Esophagus mucosa (tissue), 1 donor: ENCODE results near the gene ZNF823. TPM values are rescaled to one million over a fixed set of nuclear protein-coding genes. Genes with fewer than 3 reads are reported as not detected.
"Not testable (repeated sequence)": the region's sequence is repeated elsewhere in the genome, so short reads cannot be mapped to it uniquely, and the experiment has no call there.

Source experiments
- ATAC-seq: fragments of 200-7000 bp; cut with Tn5 transposase; one replicate; pipeline ENCODE4 v1.9.1; 2020
- total RNA-seq: library from RNA; stranded (reverse); gene quantifications from one replicate; pipeline ENCODE4 v1.2.4, GENCODE V29; 2023
- donor health status: DM: yes; HTN: yes; CAD: no.

Gene ZNF823
- 8.4 TPM for total RNA-seq

DNA sequence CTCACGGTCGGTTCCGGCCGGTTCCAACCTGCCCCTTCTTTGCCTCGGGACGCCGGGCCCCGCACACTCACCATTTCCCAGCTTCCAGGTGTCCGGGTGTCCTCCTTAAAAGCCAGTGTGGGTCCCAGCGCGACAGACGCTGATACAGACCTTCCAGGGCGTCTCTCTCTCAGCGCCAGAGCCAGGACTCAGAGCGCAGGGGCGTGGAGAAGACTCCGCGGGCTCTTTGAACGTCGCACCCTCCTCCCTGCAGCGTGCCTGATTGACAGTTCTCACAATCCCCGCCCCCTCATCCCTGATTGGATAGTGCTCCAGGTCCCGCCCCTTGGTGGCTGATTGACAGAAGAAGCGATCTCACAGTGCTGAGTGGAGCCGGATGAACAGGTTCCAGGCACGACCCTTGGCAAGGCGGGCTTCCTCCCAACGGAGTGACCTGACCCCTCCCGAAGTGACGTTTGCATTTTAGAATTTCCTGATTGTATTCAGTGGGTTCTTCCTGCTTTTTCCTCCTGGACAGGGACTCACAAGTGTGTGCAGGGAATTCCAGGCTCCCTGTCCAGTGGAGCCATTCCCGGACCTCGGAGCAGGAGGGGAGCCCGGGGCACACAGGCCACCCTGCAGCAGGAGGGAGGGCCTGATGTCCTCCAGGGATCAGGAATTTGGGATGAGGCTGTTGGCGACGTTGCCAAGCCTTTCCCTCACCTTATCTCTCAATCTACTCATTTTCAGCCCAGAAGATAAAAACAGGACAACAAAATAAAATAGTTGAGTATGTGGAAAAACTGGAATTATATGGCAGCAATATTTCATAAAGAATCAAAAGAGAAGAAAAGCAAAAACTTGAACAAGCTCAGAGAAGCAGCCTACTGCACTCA is at the start of gene ZNF823:
ZNF823 (minus strand) TSS at position 201 of the 875 bp plus-strand sequence; CDS start at position 74, 127 bp downstream.
- ATAC-seq: peak; percentile 99

- no peak for ATAC-seq
These were observed 48.8 kb upstream of the ZNF823 start for GRCh38 chr19:11787536-11787935.

- ATAC-seq: no peak
These were observed 45.6 kb upstream of the ZNF823 start for GRCh38 chr19:11784356-11784755.

GRCh38 chr19:11783767-11784166 is 45.0 kb upstream of the ZNF823 start:
- no peak for ATAC-seq

- no peak for ATAC-seq
These were observed 42.7 kb upstream of the ZNF823 start for GRCh38 chr19:11781295-11782057.

GRCh38 chr19:11780431-11781020 is 41.8 kb upstream of the ZNF823 start:
- no peak for ATAC-seq

GRCh38 chr19:11776669-11777068 is 37.9 kb upstream of the ZNF823 start:
- not testable (repeated sequence) for ATAC-seq

DNA sequence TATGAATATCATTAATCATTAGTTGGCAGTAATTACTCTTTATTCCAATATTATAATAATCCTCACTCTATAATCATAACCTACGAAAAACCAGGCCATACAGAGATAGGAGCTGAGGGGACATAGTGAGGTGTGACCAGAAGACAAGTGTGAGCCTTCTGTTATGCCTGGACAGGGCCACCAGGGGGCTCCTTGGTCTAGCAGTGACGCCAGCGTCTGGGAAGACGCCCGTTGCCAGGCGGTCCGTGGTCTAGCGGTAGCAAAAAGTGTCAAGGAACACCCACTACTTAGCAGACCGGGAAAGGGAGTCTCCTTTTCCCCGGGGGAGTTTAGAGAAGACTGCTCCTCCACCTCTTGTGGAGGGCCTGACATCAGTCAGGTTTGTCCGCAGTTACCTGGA is 32.8 kb upstream of the ZNF823 start:
- not testable (repeated sequence) for ATAC-seq

DNA sequence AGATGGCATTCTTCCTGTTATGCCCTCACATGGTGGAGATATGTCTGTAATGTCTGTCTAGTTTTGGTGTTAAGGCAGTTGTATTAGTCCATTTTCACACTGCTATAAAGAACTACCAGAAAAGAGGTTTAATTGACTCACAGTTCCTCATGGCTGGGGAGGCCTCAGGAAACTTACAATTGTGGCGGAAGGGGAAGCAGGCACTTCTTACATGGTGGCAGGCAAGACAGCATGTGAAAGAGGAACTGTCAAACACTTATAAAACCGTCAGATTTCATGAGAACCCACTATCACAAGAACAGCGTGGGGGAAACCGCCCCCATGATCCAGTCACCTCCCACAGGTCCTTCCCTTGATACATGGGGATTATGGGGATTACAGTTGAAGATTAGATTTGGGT is 31.2 kb upstream of the ZNF823 start:
- ATAC-seq: no peak

- no peak for ATAC-seq
These were observed 28.9 kb upstream of the ZNF823 start for GRCh38 chr19:11767633-11768133.

DNA sequence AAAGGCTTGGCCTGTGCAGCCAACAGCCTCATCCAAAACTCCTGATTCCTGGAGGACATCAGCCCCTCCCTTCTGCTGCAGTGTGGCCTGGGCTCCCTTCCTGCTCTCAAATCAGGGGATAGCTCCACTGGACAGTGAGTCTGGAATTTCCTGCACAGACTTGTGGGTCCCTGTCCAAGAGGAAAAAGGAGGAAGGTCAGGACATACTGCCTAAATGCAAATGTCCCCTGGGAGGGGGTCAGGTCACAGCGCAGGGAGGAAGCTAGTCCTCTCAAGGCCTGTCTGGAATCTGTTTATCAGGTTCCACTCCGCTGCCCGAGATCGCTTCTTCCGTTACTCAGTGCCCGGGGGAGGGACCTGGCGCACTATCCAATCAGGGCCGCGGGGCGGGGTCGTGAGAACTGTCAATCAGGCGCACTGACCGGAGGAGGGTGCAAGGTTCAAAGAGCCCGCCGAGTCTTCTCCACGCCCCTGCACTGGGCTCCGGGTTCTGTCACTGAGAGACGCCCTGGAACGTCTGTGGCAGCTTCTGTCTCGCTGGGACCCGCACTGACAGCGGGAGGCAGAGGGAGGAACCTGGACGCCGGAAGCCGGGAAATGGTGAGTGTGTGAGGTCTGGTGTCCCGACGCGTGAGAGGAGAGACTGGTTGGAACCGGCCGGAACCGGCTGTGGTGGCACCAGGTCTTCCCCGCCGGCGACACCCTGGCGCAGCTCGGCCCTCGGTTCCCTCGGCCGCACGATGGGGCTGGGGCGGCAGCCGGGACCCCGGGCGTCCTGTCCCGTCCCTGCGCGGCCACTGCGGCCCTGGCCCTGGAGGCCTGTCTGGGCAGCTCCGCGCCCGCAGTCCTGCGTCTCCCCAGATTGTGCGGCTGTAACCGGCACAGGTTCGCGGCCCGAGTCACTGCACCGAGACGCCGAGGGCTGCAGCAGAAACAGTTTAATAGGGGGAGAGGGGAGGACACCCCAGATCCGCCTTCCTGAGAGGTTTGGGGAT is 28.1 kb upstream of the ZNF823 start, which contains the start of gene ZNF441:
ZNF441 (plus strand) TSS at position 404 of the 995 bp plus-strand sequence; CDS start at position 598, 194 bp downstream.
- ATAC-seq: peak; percentile 100

DNA sequence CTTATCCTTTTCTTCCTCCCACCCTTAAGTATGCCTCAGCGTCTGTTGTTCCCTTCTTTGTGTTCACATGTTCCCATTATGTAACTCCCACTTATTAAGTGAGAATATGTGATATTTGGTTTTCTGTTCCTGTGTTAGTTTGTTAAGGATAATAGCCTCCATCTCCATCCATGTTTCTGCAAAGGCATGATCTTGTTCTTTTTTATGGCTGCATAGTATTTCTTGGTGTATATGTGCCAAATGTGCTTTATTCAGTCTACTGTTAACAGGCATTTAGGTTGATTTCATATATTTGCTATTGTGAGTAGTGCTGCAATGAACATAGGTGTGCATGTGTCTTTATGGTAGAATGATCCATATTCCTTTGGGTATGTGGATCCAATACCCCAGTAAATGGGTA is 24.9 kb upstream of the ZNF823 start:
- no peak for ATAC-seq

DNA sequence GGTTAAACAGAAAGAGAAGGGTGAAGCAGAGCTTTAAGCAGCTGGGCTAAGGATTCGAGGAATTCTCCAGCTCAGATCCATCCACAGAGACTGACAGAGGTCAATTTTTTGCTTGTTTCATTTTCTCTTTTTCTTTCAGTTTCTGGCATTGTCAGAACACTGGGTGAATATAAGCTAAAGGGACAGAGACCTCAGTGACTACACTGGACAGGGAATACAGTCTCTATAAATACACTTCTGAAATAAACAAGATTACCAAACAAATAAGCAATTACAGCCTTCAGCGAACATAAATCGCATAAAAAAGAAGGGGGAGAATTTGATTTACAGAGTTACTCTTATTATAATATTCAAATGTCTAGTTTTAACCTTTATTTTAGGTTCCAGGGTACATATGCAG is 24.4 kb upstream of the ZNF823 start:
- no peak for ATAC-seq

GRCh38 chr19:11759805-11760204 is 21.1 kb upstream of the ZNF823 start:
- ATAC-seq: no peak

GRCh38 chr19:11756965-11757364 is 18.2 kb upstream of the ZNF823 start:
- ATAC-seq: no peak

DNA sequence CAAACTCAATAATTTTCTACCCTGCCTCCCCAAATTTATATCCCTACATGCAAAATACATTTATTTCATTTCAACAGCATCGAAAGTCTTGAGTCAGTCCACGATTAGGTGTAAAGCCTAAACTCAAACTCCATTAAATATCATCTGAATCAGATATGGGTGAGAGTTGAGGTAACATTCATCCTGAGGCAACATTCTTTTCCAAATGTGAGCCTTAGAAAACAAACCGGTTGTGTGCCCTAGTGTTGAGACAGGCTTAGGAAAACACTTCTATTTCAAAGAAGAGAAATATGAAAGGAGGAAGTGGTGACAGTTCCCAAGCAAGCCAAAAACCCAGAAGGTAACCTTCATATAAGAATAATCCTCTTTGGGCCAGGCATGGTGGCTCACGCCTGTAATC is 15.9 kb upstream of the ZNF823 start:
- no peak for ATAC-seq

GRCh38 chr19:11752244-11752736 is 13.5 kb upstream of the ZNF823 start:
- no peak for ATAC-seq

DNA sequence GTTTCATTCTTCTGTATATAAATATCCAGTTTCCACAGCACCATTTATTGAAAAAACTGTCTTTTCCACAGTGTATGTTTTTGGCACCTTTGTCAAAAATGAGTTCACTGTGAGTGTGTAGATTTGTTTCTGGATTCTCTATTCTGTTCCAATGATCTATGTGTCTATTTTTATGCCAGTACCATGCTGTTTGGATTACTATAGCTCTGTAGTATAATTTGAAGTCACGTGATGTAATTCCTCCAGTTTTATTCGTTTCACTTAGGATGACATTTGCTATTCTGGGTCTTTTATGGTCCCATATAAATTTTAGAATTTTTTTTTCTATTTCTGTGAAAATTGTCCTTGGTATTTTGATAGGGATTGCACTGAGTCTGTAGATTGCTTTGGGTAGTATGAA is 11.0 kb upstream of the ZNF823 start:
- ATAC-seq: no peak

DNA sequence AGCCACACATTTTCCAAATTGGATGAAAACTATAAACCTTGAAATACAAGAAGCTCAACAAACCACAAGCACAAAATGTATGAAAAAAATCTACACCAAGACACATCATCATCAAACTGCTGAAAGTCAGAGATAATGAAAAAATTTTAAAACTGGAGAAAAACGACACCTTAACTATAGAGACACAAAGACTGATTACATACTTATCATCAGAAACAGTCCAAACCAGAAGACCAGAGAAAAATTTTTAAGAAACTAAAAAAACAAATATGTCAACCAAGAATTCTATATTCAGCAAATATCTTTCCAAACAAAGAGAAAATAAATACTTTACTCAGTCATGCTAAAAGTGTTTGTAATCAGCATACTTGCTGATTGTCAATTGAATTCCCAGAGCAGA is 8.5 kb upstream of the ZNF823 start:
- no peak for ATAC-seq

DNA sequence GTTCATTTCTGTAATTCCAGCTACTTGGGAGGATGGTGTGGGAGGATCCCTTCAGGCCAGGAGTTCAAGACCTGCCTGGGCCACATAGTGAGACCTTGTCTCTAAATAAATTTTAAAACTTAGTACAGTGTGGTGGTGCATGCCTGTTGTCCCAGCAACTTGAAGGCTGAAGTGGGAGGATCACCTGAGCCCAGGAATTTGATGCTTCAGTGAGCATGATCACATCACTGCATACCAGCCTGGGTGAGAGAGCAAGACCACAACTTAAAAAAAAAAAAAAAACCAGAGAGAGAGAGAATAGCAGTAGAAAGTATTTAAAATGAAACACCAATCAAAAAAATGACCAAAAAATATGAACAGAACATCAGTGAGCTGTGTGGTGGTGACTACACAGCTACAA is 7.1 kb upstream of the ZNF823 start:
- no peak for ATAC-seq

- peak; percentile 52 for ATAC-seq
These were observed 591 bp downstream of the ZNF823 start for GRCh38 chr19:11737964-11738745.
